GM21367 (cell line): ENCODE measurements around the gene FBLN2.

Source experiments
- ATAC-seq: cut with Tn5 transposase; IDR thresholded peaks from one replicate; pipeline ENCODE4 v1.9.1; 2021; ENCODE audit not compliant: unreplicated experiment

The FBLN2 gene

GRCh38 chr3:13657660-13658435 is 108.9 kb downstream of the FBLN2 start:
- no peak for ATAC-seq

GRCh38 chr3:13658681-13659080 is 109.8 kb downstream of the FBLN2 start:
- ATAC-seq, result no peak

GRCh38 chr3:13659221-13659969 is 110.5 kb downstream of the FBLN2 start:
- ATAC-seq, result no peak

- ATAC-seq, result no peak
These were observed 111.3 kb downstream of the FBLN2 start for GRCh38 chr3:13660042-13660874.

GRCh38 chr3:13661121-13661520 is 112.2 kb downstream of the FBLN2 start:
- no peak for ATAC-seq

GRCh38 chr3:13662238-13662847 is 113.4 kb downstream of the FBLN2 start:
- ATAC-seq, result no peak

GRCh38 chr3:13663781-13664535 is 115.0 kb downstream of the FBLN2 start:
- no peak for ATAC-seq

GRCh38 chr3:13665582-13666226 is 116.8 kb downstream of the FBLN2 start:
- no peak for ATAC-seq

- ATAC-seq, result no peak
These were observed 117.3 kb downstream of the FBLN2 start for GRCh38 chr3:13666227-13666619.

- ATAC-seq, result no peak
These were observed 118.1 kb downstream of the FBLN2 start for GRCh38 chr3:13666781-13667709.

GRCh38 chr3:13668136-13668535 is 119.2 kb downstream of the FBLN2 start:
- ATAC-seq, result no peak

- ATAC-seq, result no peak
These were observed 120.5 kb downstream of the FBLN2 start for GRCh38 chr3:13669457-13669856.

GRCh38 chr3:13670292-13670691 is 121.4 kb downstream of the FBLN2 start:
- no peak for ATAC-seq

GRCh38 chr3:13671482-13672233 is 122.7 kb downstream of the FBLN2 start:
- no peak for ATAC-seq

- no peak for ATAC-seq
These were observed 124.3 kb downstream of the FBLN2 start for GRCh38 chr3:13673207-13673606.

- ATAC-seq, result no peak
These were observed 125.7 kb downstream of the FBLN2 start for GRCh38 chr3:13674538-13675185.

GRCh38 chr3:13676356-13677017 is 127.6 kb downstream of the FBLN2 start:
- ATAC-seq, result no peak
